ENCODE data around the gene ADNP2.
A peak's percentile ranks its signal among the peaks of the same experiment; 100 is the strongest.

Gene ADNP2

DNA sequence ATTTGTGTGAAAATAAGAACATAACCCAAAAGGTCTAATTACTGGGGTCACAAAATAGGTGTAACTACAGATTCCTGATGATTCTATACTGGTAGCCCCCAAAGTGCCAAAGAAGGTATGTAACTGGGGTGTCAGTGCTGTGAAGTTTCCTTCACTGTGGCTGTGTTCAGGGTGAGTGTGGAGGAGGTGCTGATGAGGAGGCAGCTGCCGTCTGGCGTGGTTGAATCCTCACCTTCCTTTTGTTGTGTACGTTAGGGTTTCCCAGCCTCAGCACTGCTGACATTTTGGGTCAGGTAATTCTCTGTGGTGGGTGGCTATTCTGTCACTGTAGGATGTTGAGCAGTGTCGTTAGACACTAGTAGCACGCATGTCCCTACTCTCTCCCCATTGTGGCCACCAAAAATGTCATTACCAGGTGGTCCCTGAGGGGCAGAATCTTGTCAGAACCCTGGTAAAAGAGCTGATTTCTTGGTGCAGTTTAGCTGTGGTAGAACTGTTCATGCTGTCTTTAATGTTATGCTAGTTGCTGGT lies 31.5 kb downstream of the ADNP2 start:
- no peak for DNase-seq (ENCODE audit: extremely low read depth, low read depth)
- TF ChIP-seq CTCF (IDR thresholded peaks at IDR 0.05; ENCODE audit: low read depth, low read length, missing control alignments) = no peak
- no peak overlapping the region for H3K4me3 ChIP-seq (replicated peaks; ENCODE audit: low read depth, low read length)

- no peak overlapping the region for H3K4me3 ChIP-seq (replicated peaks; ENCODE audit: low read depth, low read length)
- no peak for DNase-seq (ENCODE audit: extremely low read depth, low read depth)
- TF ChIP-seq CTCF (IDR thresholded peaks at IDR 0.05; ENCODE audit: low read depth, low read length, missing control alignments) = no peak
Measured at GRCh38 chr18:80143881-80144280, 34.8 kb downstream of the ADNP2 start.

DNA sequence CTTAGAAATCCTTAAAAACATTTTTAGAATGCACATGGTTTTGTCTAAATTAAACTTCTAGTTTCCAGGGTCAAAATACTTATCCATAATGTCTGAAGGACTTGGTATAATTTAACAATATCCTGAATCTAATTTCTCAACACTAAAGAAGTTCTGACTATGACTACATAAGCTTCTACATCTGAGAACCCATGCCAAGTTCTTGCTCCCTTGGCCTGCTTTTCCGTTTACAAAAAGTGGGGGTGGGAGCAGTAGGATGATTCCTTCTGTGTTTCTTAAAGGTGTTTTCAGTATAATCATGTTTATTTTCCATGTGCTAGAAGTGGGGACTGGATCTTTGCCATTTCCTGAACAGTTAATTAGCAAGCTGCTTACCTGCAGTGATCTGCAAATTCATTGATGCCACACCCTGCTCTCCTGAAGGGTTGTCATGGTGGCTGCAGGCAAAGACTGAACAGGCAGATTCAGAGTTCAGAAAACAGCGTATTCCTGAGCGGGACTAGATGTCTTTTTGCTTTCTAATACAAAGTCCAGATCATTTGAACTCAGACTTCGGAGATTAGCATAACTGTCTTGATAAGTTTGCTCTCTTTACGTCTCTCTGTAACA lies 36.2 kb downstream of the ADNP2 start:
- H3K4me3 ChIP-seq (replicated peaks; ENCODE audit: low read depth, low read length) = no peak overlapping the region
- DNase-seq (ENCODE audit: extremely low read depth, low read depth) = no peak
- TF ChIP-seq CTCF (IDR thresholded peaks at IDR 0.05; ENCODE audit: low read depth, low read length, missing control alignments) = no peak

GRCh38 chr18:80147037-80147417 lies 38.0 kb downstream of the ADNP2 start:
- no peak for DNase-seq (ENCODE audit: extremely low read depth, low read depth)
- peak overlapping the region; percentile 54 for H3K4me3 ChIP-seq (replicated peaks; ENCODE audit: low read depth, low read length)
- no peak for TF ChIP-seq CTCF (IDR thresholded peaks at IDR 0.05; ENCODE audit: low read depth, low read length, missing control alignments)

DNA sequence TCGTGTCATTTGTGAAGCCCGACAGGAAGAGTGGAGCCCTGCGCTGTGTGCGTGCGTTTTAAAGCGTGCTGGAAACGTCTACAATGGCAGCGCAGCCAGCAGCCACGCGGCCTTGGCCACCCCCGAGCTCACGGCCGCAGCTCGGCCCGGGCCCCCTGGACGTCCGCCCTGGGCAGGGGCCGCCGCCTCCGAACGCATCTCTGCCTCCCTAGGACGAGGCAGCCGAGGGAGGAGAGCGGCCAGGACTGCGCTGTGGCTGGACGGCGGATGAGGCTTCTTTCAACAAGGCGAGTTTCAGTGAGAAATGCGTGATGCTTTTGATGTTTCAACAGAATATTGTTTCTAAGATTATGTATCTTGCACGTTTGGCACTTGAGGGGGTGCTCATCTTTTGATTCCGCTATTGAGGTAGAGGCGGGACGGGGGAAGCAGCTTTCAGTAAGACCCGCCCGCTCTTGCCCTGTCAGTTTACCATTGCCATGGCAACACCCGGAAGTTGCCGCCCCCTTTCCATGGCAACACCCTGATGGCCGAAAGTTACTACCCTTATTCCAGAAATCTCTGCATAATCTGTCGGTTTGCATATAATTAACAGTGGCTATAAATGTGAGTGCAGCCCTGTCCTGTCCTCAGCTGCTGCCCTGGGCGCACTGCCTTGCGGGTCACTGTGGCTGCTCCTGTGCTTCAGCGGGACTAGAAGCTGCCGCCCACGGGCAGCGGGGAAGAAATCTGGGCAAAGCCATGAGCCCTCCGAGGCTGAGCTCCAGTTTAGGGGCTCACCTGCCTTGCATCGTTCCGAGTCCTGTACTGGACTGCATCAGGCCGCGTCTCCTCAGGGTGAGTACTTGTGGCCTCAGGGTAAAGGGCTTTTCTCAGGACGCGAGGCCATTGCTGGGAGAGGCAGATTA lies 38.6 kb downstream of the ADNP2 start:
- peak overlapping the region; percentile 54 for H3K4me3 ChIP-seq (replicated peaks; ENCODE audit: low read depth, low read length)
- DNase-seq (ENCODE audit: extremely low read depth, low read depth) = peak; percentile 55
- no peak for TF ChIP-seq CTCF (IDR thresholded peaks at IDR 0.05; ENCODE audit: low read depth, low read length, missing control alignments)

DNA sequence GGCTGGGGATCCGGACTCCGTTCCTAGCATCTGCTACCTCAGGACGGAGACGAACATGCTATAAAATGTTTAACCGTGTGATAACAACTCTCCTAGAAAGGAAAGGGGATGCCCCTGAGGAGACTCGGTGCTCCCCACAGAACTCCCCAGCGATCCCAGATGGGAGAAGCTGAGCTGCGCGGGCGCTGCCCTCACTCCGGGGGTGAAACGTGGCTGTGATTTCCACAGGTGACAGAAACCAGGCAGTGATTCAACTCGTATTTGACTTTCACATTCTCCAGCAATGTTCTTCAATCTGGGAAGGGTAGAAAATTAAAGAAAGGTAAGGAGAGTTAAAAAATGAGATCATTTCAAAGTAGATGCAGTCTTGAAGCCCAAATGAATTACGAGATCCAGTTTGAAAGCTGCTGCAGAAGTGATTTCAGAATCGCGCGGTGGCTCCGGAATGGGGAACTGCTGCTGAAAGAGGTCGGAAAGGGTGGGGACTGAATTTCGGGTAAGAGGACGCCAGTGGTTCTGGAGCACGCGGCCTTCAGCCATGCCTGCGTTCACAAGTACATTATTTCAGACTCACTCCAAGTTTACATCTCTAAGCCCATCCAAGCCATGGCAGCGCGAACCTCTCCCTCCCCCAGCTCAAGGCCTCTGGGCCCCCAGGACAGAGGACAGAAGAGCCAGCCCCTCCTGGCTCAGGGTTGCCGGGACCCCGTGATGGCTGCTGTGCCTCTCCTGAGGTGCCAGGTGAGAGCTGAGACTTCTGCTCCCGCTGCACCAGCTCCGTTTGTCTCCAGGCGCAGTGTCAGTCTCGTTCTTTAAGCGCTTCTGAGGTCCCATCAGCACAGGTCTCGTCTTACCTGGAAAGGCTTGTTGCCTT lies 39.5 kb downstream of the ADNP2 start:
- no peak for DNase-seq (ENCODE audit: extremely low read depth, low read depth)
- TF ChIP-seq CTCF (IDR thresholded peaks at IDR 0.05; ENCODE audit: low read depth, low read length, missing control alignments) = no peak
- peak overlapping the region; percentile 54 for H3K4me3 ChIP-seq (replicated peaks; ENCODE audit: low read depth, low read length)
